IMR-90 (cell line): Measurements from ENCODE around the gene SLC25A30. TPM values are rescaled to one million over a fixed set of nuclear protein-coding genes. Genes with fewer than 3 reads are reported as not detected.

Source experiments
- ATAC-seq: fragments of 200-7000 bp; cut with Tn5 transposase; 2 replicates; pipeline ENCODE4 v1.9.1; 2020; ENCODE audit warnings: low read depth, mild to moderate bottlenecking, moderate library complexity
- BruUV-seq: library from RNA; stranded (reverse); fragments of 400-500 nt; replicated peaks from 2 replicates; lab custom pipeline; 2021; lab: Mats Ljungman, UMichigan
- CTCF ChIA-PET: fragments of 300-600 bp; formaldehyde crosslinking; extraction: SDS; loops from one replicate; lab custom pipeline; 2021; ENCODE audit warnings: antibody characterized with exemption; lab: Yijun Ruan, JAX
- POLR2A ChIA-PET: fragments of 300-600 bp; sonication (Branson Sonifier 250); formaldehyde crosslinking; loops from one replicate; lab custom pipeline; 2022; ENCODE audit warnings: antibody characterized with exemption; ENCODE audit not compliant: unreplicated experiment; lab: Charles Lee
- DNase-seq: peaks from one replicate; pipeline ENCODE4 v3.0.0; 2013
- H2AFZ ChIP-seq: replicated peaks from 2 replicates; pipeline ENCODE3; 2013; ENCODE audit warnings: low read length, mild to moderate bottlenecking; ENCODE audit not compliant: poor library complexity
- H2AK5ac ChIP-seq: 2 replicates; pipeline ENCODE4 v1.6.1; 2013; ENCODE audit warnings: low read depth, low read length, inconsistent platforms
- H2AK9ac ChIP-seq: replicated peaks from 2 replicates; pipeline ENCODE3; 2013; ENCODE audit warnings: mild to moderate bottlenecking, low read depth, low read length, moderate library complexity; ENCODE audit not compliant: poor library complexity
- H2BK120ac ChIP-seq: 2 replicates; pipeline ENCODE4 v1.6.1; 2013; ENCODE audit warnings: low read depth, low read length, inconsistent platforms
- H2BK15ac ChIP-seq: 3 replicates; pipeline ENCODE4 v1.6.1; 2013; ENCODE audit warnings: low read depth, low read length, inconsistent platforms
- H2BK20ac ChIP-seq: 2 replicates; pipeline ENCODE4 v1.6.1; 2013; ENCODE audit warnings: low read depth, mild to moderate bottlenecking, inconsistent platforms, low read length, moderate library complexity
- H2BK5ac ChIP-seq: 2 replicates; pipeline ENCODE4 v1.6.1; 2013; ENCODE audit warnings: mild to moderate bottlenecking, low read depth, low read length, inconsistent platforms; ENCODE audit not compliant: poor library complexity, severe bottlenecking
- H3K14ac ChIP-seq: replicated peaks from 2 replicates; pipeline ENCODE4 v1.6.1; 2013; ENCODE audit warnings: low read depth, low read length, inconsistent platforms
- H3K18ac ChIP-seq: 2 replicates; pipeline ENCODE4 v1.6.1; 2013; ENCODE audit warnings: low read depth, low read length, control low read depth
- H3K23ac ChIP-seq: 2 replicates; pipeline ENCODE4 v1.6.1; 2013; ENCODE audit warnings: low read depth, low read length, inconsistent platforms
- H3K27ac ChIP-seq: 2 replicates; pipeline ENCODE4 v1.5.1; 2013; ENCODE audit warnings: mild to moderate bottlenecking, control low read depth, low read length; ENCODE audit not compliant: insufficient read depth
- H3K27me3 ChIP-seq: 2 replicates; pipeline ENCODE4 v1.6.1; 2013; ENCODE audit warnings: low read length; ENCODE audit not compliant: control insufficient read depth, insufficient read depth
- H3K36me3 ChIP-seq: 2 replicates; pipeline ENCODE4 v1.6.1; 2013; ENCODE audit warnings: low read length, mixed read lengths; ENCODE audit not compliant: control insufficient read depth, insufficient read depth
- H3K4ac ChIP-seq: 2 replicates; pipeline ENCODE4 v1.6.1; 2013; ENCODE audit warnings: low read depth, low read length, inconsistent platforms
- H3K4me1 ChIP-seq: 2 replicates; pipeline ENCODE4 v1.6.1; 2013; ENCODE audit warnings: low read length, mixed read lengths; ENCODE audit not compliant: control insufficient read depth, insufficient read depth
- H3K4me2 ChIP-seq: 2 replicates; pipeline ENCODE4 v1.6.1; 2013; ENCODE audit warnings: low read depth, mild to moderate bottlenecking, control low read depth, low read length, moderate library complexity
- H3K4me3 ChIP-seq: 2 replicates; pipeline ENCODE4 v1.5.1; 2013; ENCODE audit warnings: low read depth, mild to moderate bottlenecking, control low read depth, low read length, moderate library complexity; ENCODE audit not compliant: insufficient read depth
- H3K56ac ChIP-seq: 2 replicates; pipeline ENCODE4 v1.6.1; 2013; ENCODE audit warnings: low read length, inconsistent platforms; ENCODE audit not compliant: insufficient read depth; ENCODE audit errors: extremely low read depth
- H3K79me1 ChIP-seq, 2 experiments: 2 replicates each; pipeline ENCODE4 v1.6.1; 2013; ENCODE audit warnings: low read length in 2 of 2, inconsistent platforms in 1 of 2, low read depth in 1 of 2
- H3K9ac ChIP-seq: 2 replicates; pipeline ENCODE4 v1.6.1; 2013; ENCODE audit warnings: low read depth, low read length, control low read depth
- H3K9me1 ChIP-seq: 2 replicates; pipeline ENCODE4 v1.6.1; 2013; ENCODE audit warnings: low read length, inconsistent platforms; ENCODE audit not compliant: insufficient read depth
- H3K9me3 ChIP-seq: 2 replicates; pipeline ENCODE4 v1.6.1; 2013; ENCODE audit warnings: low read length; ENCODE audit not compliant: control insufficient read depth, insufficient read depth
- H4K20me1 ChIP-seq: 2 replicates; pipeline ENCODE4 v1.6.1; 2013; ENCODE audit warnings: low read length, inconsistent platforms; ENCODE audit not compliant: insufficient read depth
- H4K5ac ChIP-seq: 2 replicates; pipeline ENCODE4 v1.6.1; 2013; ENCODE audit warnings: mild to moderate bottlenecking, low read depth, low read length, control low read depth
- H4K8ac ChIP-seq, 2 experiments: 2 replicates each; pipeline ENCODE4 v1.6.1; 2013; ENCODE audit warnings: low read depth in 2 of 2, low read length in 2 of 2, control low read depth in 1 of 2, inconsistent platforms in 1 of 2
- H4K91ac ChIP-seq: 2 replicates; pipeline ENCODE4 v1.6.1; 2013; ENCODE audit warnings: low read depth, low read length, inconsistent platforms; ENCODE audit not compliant: insufficient read depth
- CEBPB ChIP-seq: IDR thresholded peaks from 2 replicates; pipeline ENCODE4 v1.6.1; 2012; ENCODE audit warnings: low read depth, low read length, improper control_type of control experiment
- CHD1 ChIP-seq: IDR thresholded peaks from 2 replicates; pipeline ENCODE4 v1.6.1; 2012; ENCODE audit warnings: low read depth, low read length, improper control_type of control experiment
- FOS ChIP-seq: fragments of 150-350 bp; IDR thresholded peaks from 2 replicates; pipeline ENCODE4 v1.6.1; 2016; ENCODE audit warnings: low read depth, low read length
- MAFK ChIP-seq: IDR thresholded peaks from 2 replicates; pipeline ENCODE4 v1.6.1; 2012; ENCODE audit warnings: low read depth, low read length, improper control_type of control experiment
- MAZ ChIP-seq: IDR thresholded peaks from 2 replicates; pipeline ENCODE4 v1.6.1; 2012; ENCODE audit warnings: low read depth, mild to moderate bottlenecking, low read length, improper control_type of control experiment, moderate library complexity, borderline replicate concordance
- NFE2L2 ChIP-seq: fragments of 150-350 bp; IDR thresholded peaks from 2 replicates; pipeline ENCODE4 v1.6.1; 2016; ENCODE audit warnings: low read depth, mild to moderate bottlenecking, low read length
- RCOR1 ChIP-seq: IDR thresholded peaks from 2 replicates; pipeline ENCODE4 v1.6.1; 2012; ENCODE audit warnings: mild to moderate bottlenecking, low read length, improper control_type of control experiment; ENCODE audit not compliant: insufficient replicate concordance
- SMC3 ChIP-seq: fragments of 150-350 bp; IDR thresholded peaks from 2 replicates; pipeline ENCODE4 v1.6.1; 2016; ENCODE audit warnings: low read depth, mild to moderate bottlenecking, antibody characterized with exemption, low read length, moderate library complexity
- WGBS, 2 experiments: methylation state at CpG; one replicate each; pipeline versions ENCODE4 v1.1.5 to v1.1.7; 2013; ENCODE audit warnings: missing lambda C conversion rate in 2 of 2; ENCODE audit not compliant: insufficient read length in 1 of 2; ENCODE audit errors: extremely low coverage in 2 of 2; 5-methylcytosine and 5-hydroxymethylcytosine counted together
- dilution Hi-C: fragments of 300-500 bp; cut with HindIII; formaldehyde crosslinking; loops from one replicate; pipeline ENCODE4 v1.14.3; 2018; ENCODE audit warnings: low sequenced_read_pairs; ENCODE audit not compliant: unreplicated experiment
- in situ Hi-C: fragments of 300-500 bp; cut with MboI; formaldehyde crosslinking; loops from 3 replicates; pipeline ENCODE4 v1.14.3; 2019; ENCODE audit warnings: low sequenced_read_pairs, inconsistent platforms, mixed read lengths
- intact Hi-C: fragments of 100-400 bp; cut with micrococcal nuclease; formaldehyde crosslinking; loops from 2 replicates; pipeline ENCODE4 v1.10.0; 2022
- polyA plus RNA-seq, 3 experiments: library from polyadenylated mRNA; depleted of rRNA; stranded (reverse); fragments of >200 nt; gene quantifications; 2 replicates each; pipeline ENCODE4 v1.2.3, GENCODE V29; 2012; ENCODE audit warnings: low replicate concordance in 1 of 3
- total RNA-seq: library from RNA; depleted of rRNA; stranded (reverse); fragments of >200 nt; gene quantifications from 2 replicates; pipeline ENCODE4 v1.2.3, GENCODE V29; 2012
- TF ChIP-seq, protein P1 (sequence below): conservative IDR thresholded peaks from 2 replicates; pipeline ENCODE4 v1.5.1; 2012; ENCODE audit warnings: mild to moderate bottlenecking, low read depth, low read length, improper control_type of control experiment

The SLC25A30 gene
- total and polyA plus RNA-seq, 2 of the 4 experiments (the other 2 are of a cell fraction) = 9.9 to 19.4 TPM

DNA sequence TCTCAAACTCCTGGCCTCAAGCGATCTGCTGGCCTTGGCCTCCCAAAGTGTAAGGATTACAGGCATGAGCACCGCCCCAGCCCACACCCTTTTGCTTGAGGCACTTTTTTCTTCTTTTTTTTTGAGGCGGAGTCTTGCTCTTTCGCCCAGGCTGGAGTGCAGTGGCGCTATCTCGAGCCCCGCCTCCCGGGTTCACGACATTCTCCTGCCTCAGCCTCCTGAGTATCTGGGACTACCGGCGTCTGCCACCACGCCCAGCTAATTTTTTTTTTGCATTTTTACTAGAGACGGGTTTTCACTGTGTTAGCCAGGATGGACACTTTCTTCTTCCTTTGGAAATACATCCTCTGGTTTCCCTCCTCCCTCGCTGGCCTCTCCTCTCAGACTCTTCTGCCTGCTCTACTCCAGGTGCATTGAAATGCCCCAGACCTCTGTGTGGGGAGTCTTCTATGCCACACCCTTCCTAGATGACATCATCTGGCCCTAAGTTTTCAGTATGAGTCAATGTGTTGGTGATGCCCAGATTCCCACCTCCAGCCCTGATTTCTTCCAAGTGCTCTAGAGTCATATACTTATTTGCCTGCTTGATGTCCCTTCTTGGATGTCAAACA lies 56.5 kb downstream of the SLC25A30 start:
- peaks cover 33% of the 10 kb centered on the region for H3K36me3 ChIP-seq
- peak overlapping the region; percentile 76 for H2AK9ac ChIP-seq
- WGBS, 2 experiments = 99% methylated on average over 9 of the region's 14 CpGs; no CpG with 5 or more reads in 1 of the 2 experiments
- no peak overlapping the region for H2BK15ac ChIP-seq
- no peak overlapping the region for H3K18ac ChIP-seq
- no peak overlapping the region for H2BK120ac ChIP-seq
- ChIA-PET POLR2A (no interaction called here), CTCF (interaction anchor here (1.0 kb wide), 1 partner anchor 9 kb away, joined by 4 read pairs; no protein-coding TSS in a partner anchor)
- H3K27ac ChIP-seq = no peak overlapping the region
- no peak overlapping the region for H3K23ac ChIP-seq
- BruUV-seq = no TSS peak
- H4K8ac ChIP-seq = no peak overlapping the region
- H3K4ac ChIP-seq = no peak overlapping the region
- TF ChIP-seq MAFK (no peak), SMC3 (no peak), CHD1 (no peak), MAZ (no peak), CEBPB (no peak), RCOR1 (no peak), NFE2L2 (no peak), FOS (no peak)
- TF ChIP-seq, protein P1, sequence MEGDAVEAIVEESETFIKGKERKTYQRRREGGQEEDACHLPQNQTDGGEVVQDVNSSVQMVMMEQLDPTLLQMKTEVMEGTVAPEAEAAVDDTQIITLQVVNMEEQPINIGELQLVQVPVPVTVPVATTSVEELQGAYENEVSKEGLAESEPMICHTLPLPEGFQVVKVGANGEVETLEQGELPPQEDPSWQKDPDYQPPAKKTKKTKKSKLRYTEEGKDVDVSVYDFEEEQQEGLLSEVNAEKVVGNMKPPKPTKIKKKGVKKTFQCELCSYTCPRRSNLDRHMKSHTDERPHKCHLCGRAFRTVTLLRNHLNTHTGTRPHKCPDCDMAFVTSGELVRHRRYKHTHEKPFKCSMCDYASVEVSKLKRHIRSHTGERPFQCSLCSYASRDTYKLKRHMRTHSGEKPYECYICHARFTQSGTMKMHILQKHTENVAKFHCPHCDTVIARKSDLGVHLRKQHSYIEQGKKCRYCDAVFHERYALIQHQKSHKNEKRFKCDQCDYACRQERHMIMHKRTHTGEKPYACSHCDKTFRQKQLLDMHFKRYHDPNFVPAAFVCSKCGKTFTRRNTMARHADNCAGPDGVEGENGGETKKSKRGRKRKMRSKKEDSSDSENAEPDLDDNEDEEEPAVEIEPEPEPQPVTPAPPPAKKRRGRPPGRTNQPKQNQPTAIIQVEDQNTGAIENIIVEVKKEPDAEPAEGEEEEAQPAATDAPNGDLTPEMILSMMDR = no peak
- H3K56ac ChIP-seq = no peak overlapping the region
- no peak overlapping the region for H2AFZ ChIP-seq
- no peaks in the 10 kb centered on the region for H3K9me3 ChIP-seq
- dilution Hi-C loops (no loop called here), in situ Hi-C loops (loop anchor here (25.0 kb wide), 1 partner anchor 626 kb away; no protein-coding TSS in a partner anchor), intact Hi-C loops (no loop called here)
- no peak overlapping the region for H4K91ac ChIP-seq
- H3K27me3 ChIP-seq = no peaks in the 10 kb centered on the region
- no peak overlapping the region for H4K5ac ChIP-seq
- no peak overlapping the region for H3K9ac ChIP-seq
- no peak overlapping the region for H3K4me3 ChIP-seq
- no peak overlapping the region for H2AK5ac ChIP-seq
- no peak overlapping the region for H3K14ac ChIP-seq
- no peaks in the 10 kb centered on the region for H4K20me1 ChIP-seq
- H3K79me1 ChIP-seq = peaks cover 5 to 35% of the 10 kb centered on the region in 2 experiments; a peak in 3 of 4 replicates
- no peaks in the 10 kb centered on the region for H3K4me1 ChIP-seq
- DNase-seq = peak; percentile 67
- H2BK5ac ChIP-seq = no peak overlapping the region
- H2BK20ac ChIP-seq = no peak overlapping the region
- H3K9me1 ChIP-seq = peaks cover 13% of the 10 kb centered on the region
- ATAC-seq = peak; percentile 46; the same call in 1 of the 2 replicates
- H3K4me2 ChIP-seq = no peak overlapping the region
